ENCODE results near the gene NMU. TPM values are rescaled to one million over a fixed set of nuclear protein-coding genes. Genes with fewer than 3 reads are reported as not detected.

NMU gene
- total RNA-seq, 1 experiment from 2014 or later: 22.6 TPM

DNA sequence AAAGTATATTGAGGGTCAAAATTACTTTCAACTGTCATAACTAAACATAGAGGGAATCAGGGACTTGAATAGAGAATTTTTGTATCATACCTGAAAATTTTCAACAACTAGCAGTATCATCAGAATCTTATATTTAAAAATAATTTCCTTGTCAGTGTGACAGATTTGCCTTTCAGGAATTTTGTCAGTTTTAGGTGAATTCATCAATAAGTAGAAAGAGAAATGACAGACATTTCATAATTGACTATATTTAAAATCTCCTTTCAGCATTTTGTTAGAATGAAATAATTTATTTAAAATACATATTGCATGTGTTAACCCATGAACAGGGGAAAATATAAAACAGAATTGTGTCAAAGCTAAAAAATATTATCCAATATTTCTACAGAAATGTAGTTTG is 35.5 kb downstream of the NMU start:
- TF ChIP-seq EZH2 (IDR thresholded peaks at IDR 0.05; ENCODE audit: low read depth) (no peak), CTCF (conservative IDR thresholded peaks at IDR 0.05) (no peak)
- ChIA-PET CTCF (no interaction called here), POLR2A (ENCODE audit: unreplicated experiment) (interaction anchor here (0.6 kb wide), 1 partner anchor 865 kb away, joined by 3 read pairs; no protein-coding TSS in a partner anchor)
- Histone ChIP-seq H4K20me1 (ENCODE audit: insufficient read depth) (no peaks in the 10 kb centered on the region), H3K79me2 (ENCODE audit: low read depth) (no peaks in the 10 kb centered on the region), H3K36me3 (ENCODE audit: low read depth) (no peaks in the 10 kb centered on the region), H3K9me2 (ENCODE audit: insufficient read depth) (no peaks in the 10 kb centered on the region), H3K4me1 (replicated peaks; ENCODE audit: insufficient read depth) (no peaks in the 10 kb centered on the region), H3K9me3 (ENCODE audit: insufficient read depth, low read depth) (no peaks in the 10 kb centered on the region), H3F3A (ENCODE audit: insufficient read depth, low read depth) (no peaks in the 10 kb centered on the region), H3K4me2 (no peak overlapping the region), H3K27me3 (ENCODE audit: insufficient read depth, low read depth) (no peaks in the 10 kb centered on the region), H3K27ac (no peak overlapping the region), H2AFZ (no peak overlapping the region), H3K4me3 (no peak overlapping the region)
- BruUV-seq (replicated peaks): no TSS peak
- intact Hi-C loops (cut with micrococcal nuclease; ENCODE audit: unreplicated experiment): no loop called here
- no peak for DNase-seq

- H3K4me1 ChIP-seq (replicated peaks; ENCODE audit: insufficient read depth): no peaks in the 10 kb centered on the region
- no peaks in the 10 kb centered on the region for H3K9me2 ChIP-seq (ENCODE audit: insufficient read depth)
- no TSS peak for BruUV-seq (replicated peaks)
- H4K20me1 ChIP-seq (ENCODE audit: insufficient read depth): no peaks in the 10 kb centered on the region
- DNase-seq: no peak
- no peaks in the 10 kb centered on the region for H3K27me3 ChIP-seq (ENCODE audit: insufficient read depth, low read depth)
- TF ChIP-seq CTCF (conservative IDR thresholded peaks at IDR 0.05) (no peak), EZH2 (IDR thresholded peaks at IDR 0.05; ENCODE audit: low read depth) (no peak)
- H3K79me2 ChIP-seq (ENCODE audit: low read depth): no peaks in the 10 kb centered on the region
- no peak overlapping the region for H3K4me3 ChIP-seq
- H3K9me3 ChIP-seq (ENCODE audit: insufficient read depth, low read depth): no peaks in the 10 kb centered on the region
- ChIA-PET CTCF (no interaction called here), POLR2A (ENCODE audit: unreplicated experiment) (no interaction called here)
- no peaks in the 10 kb centered on the region for H3K36me3 ChIP-seq (ENCODE audit: low read depth)
- H3K4me2 ChIP-seq: no peak overlapping the region
- no peak overlapping the region for H2AFZ ChIP-seq
- H3F3A ChIP-seq (ENCODE audit: insufficient read depth, low read depth): no peaks in the 10 kb centered on the region
- intact Hi-C loops (cut with micrococcal nuclease; ENCODE audit: unreplicated experiment): no loop called here
- no peak overlapping the region for H3K27ac ChIP-seq
These were observed 37.5 kb downstream of the NMU start for GRCh38 chr4:55598641-55599040.

GRCh38 chr4:55592014-55592413 is 44.1 kb downstream of the NMU start, which contains the start of gene PDCL2:
Gene PDCL2, minus strand, starts transcription at chr4:55592245. Its CDS starts 136 bp downstream, at chr4:55592109.
- CTCF ChIA-PET: interaction anchor here (0.5 kb wide), 1 partner anchor 46 kb away, joined by 3 read pairs; no protein-coding TSS in a partner anchor
- intact Hi-C loops (cut with micrococcal nuclease; ENCODE audit: unreplicated experiment): no loop called here
- no TSS peak for BruUV-seq (replicated peaks)

More at GRCh38 chr4:55592014-55592413, 44.1 kb downstream of the NMU start, which contains the start of gene PDCL2:
- POLR2A ChIA-PET (ENCODE audit: unreplicated experiment): no interaction called here
- Histone ChIP-seq H4K20me1 (ENCODE audit: insufficient read depth) (no peaks in the 10 kb centered on the region), H3K27me3 (ENCODE audit: insufficient read depth, low read depth) (no peaks in the 10 kb centered on the region), H3K4me1 (replicated peaks; ENCODE audit: insufficient read depth) (no peaks in the 10 kb centered on the region), H3K4me3 (no peak within 1 kb of the TSS), H2AFZ (no peak within 1 kb of the TSS), H3F3A (ENCODE audit: insufficient read depth, low read depth) (no peaks in the 10 kb centered on the region), H3K9me2 (ENCODE audit: insufficient read depth) (no peaks in the 10 kb centered on the region), H3K79me2 (ENCODE audit: low read depth) (no peaks in the 10 kb centered on the region), H3K36me3 (ENCODE audit: low read depth) (no peaks in the 10 kb centered on the region), H3K4me2 (no peak within 1 kb of the TSS), H3K27ac (no peak within 1 kb of the TSS), H3K9me3 (ENCODE audit: insufficient read depth, low read depth) (no peaks in the 10 kb centered on the region)
- TF ChIP-seq EZH2 (IDR thresholded peaks at IDR 0.05; ENCODE audit: low read depth): no peak
- TF ChIP-seq CTCF (conservative IDR thresholded peaks at IDR 0.05): no peak
- DNase-seq: no peak
